GM21526 (cell line): Measurements from ENCODE around the gene TMEM72.
"Not testable (repeated sequence)": the region's sequence is repeated elsewhere in the genome, so short reads cannot be mapped to it uniquely, and the experiment has no call there.

Experiments
- ATAC-seq: cut with Tn5 transposase; IDR thresholded peaks from one replicate; pipeline ENCODE4 v1.9.1; 2021; ENCODE audit warnings: moderate library complexity; ENCODE audit not compliant: unreplicated experiment, low FRiP score

The TMEM72 gene

DNA sequence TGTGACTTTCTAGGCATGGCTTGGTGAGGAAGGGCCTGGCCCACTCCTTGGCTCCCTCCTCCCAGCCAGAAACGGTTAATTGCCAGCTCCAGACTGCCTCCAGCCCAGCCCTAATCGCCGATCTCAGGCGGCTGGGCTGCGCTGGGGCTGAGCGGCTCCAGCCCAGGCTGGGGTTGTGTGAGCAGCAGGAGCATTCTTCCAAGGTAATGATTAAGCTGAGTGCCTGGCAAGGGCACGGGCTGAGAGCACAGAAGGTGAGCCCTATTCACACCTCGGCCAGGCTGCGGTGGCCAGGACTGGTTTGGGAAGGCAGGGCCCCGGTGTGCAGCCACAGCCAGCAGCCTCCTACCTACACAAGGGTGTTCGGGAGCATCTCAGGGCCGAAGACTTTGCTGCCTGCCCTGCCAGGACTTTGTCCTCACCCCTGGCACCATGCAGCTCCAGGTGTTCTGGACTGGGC, at the start of gene TMEM72:
TMEM72 (plus strand) TSS at position 257 of the 460 bp plus-strand sequence; CDS start at position 433, 176 bp downstream.
- ATAC-seq = no peak

DNA sequence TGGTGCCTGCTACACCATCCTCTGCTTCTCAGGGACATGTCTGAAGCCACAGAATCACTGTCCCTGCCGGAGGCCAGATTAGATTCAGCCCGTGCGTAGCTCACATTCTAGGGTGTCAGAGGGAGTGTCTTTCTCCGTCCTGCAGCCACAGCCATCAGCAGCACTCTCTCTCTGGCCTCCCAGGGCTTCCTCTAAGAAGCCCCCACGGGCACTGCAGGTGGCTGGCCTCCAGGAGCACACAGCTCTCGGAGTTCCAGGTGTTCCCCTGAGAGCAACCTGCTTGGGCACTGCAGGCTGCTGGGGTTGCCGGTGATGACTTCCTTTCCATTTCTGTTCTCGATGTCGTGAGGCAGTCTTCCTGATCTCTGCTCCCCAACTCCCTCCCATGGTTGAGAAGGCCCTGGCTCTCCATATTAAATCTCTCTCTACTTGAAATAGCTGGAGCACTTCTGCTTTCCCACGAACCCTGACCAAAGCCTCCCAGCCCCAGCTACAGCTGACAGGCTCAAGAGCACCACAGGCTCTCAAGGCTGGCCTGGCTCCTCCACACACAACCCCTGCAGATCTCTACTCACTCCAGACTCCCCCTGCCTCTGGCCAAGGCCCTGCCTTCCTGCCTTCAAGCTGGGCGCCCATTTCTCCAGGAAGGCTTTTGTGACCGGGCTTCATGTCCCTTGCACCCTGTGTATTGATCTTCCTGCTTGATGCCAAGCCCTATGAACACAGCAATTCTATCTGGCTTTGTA, 49.0 kb upstream of the TMEM72 start:
- ATAC-seq = no peak

DNA sequence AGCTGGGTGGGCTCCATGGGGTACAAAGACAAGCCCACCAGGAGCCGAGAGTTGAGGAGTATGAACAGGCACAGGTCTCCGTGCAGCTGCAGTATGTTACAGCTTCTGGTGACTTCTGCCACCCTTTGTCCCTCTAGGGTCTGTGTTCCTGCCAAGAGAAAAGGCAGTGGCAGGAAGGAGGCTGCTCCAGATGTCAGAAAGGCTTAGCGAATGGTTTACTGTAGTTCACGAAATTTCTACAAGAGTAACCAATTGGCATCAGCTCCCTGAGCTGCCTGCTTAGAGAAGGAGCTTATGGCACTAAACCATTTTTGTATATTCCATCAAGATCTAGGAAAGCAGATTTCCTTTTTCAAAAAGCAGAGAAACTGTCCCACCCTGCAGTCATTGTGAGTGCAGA, 48.2 kb upstream of the TMEM72 start:
- ATAC-seq = no peak

DNA sequence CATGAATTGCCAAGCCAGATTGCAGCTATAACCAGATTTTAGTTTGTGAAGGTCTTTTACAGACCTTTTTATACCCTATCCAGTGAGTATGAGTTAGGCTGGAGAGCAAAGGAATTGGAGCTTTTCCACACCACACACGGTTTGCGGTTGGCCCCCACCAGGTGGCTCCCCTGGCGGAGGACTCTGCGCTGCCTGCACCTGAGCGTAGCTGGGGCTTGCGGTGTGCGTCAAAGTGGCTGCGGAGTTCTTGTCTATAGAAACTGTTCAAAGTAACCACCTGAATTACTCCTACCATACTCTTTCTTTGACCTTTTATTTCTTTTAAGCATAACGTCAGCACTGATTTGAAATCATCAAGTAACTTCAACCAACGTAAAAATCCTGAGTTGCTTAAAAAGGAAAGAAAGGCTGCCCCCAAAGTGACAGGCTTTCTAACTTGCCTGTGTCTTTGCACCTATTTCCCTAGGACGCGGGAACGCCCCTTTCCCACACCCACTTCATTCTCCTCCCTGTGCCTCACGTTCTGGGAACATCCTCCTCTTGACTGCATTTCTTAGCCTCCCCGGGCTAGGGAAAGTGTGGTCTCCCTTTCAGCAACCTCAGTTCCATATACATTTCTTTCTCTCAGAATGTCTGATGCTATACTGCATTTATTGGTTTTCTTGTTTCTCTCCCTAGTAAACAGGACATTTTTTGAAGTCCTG, 47.6 kb upstream of the TMEM72 start:
- no peak for ATAC-seq

DNA sequence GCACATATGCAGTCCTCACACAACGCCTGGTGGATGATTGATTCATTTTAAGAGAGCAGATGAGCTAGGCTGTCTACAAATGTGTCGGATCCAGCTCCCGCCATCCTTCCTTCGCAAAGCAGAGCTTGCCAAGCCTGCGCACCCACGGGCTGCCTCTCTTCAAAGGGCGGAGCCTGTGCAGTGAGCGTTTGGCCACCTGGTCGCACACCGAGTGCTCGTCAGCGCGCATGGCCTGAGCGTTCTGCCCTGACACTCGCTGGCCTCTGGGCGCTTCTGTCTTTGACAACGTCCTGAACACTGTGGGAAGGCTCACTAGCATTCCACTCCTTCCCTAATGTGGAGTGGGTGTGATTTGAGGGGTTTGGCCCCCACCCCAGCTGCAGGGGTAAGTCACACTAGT, 47.1 kb upstream of the TMEM72 start:
- ATAC-seq = no peak

DNA sequence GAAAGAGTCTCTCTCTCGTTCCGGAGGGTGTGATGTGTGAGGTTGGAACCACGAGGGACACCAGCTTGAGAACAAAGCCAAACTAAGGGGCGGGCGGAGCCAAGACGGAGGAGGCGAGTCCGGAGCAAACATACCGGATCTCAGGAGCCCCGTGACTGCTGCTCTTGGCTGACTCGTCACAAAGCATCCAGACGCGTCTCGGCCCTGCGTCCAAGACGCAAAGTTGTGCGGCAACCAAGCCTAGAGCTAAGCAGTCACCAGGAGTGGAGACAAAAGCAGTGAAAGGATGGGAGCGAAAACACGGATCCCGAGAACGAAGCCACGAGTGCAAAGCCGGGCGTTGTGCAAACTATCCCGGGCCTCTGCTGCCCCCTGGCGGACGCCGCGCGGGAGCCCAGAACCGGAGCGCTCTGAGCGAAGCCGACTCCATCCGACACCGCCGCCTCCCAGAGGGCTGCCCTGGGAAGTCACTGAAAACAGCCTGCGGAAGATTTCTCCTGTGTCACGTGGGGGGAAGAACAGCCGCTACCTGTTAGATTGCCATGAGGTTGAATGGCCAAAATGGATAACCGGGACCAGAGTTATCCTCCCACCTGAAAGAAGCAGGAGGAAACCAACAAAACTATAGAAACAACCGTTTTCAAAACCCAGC, 46.4 kb upstream of the TMEM72 start:
- ATAC-seq = peak; percentile 81

DNA sequence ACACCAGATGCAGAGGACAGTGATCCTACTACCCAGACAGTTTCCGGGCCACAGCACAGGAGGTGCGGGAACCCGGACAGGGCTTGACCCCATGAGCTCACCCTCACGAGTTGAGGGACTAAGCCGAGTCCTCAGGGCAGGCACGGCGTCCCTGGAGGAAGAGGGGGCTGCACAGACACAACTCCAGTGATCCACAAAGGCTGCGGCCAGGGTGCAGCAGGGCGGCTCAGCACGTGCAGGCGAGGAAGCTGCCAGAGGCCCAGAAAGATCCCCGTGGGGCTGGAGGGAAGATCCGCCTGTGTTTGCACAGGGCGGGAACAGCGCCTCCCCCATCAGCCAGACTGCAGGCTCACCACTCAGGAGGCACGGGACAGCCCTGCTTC, 45.9 kb upstream of the TMEM72 start:
- no peak for ATAC-seq

DNA sequence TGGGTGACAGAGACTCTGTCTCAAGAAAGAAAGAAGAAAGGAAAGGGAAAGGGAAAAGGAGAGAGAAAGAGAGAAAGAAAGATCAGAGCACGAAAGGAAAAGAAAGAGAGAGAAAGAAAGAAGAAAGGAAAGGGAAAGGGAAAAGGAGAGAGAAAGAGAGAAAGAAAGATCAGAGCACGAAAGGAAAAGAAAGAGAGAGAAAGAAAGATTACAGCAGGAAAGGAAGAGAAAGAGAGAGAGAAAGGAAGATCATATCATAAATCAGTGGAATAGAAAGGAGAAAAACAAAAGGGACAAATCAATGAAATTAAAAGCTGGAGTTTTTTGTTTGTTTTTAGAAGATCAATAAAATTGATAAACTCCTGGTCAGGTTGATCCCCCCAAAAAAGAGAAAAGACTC, 44.8 kb upstream of the TMEM72 start:
- not testable (repeated sequence) for ATAC-seq

DNA sequence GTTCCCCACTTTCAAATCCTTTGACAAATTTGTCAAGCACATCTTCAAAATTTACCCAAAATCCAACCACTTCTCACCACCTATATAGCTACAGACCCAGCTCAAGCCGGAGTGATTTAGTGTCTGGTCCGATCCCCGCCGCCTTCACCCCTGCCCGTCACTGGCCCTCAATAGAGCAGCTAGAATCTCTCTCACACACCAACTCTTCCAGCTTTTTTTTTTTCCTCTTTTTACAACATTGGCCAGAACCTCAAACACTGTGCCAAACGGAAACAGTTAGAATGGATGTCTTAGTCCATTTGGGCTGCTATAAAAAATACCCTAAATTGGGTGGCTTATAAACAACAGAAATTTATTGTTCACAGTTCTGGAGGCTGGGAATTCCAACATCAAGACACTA, 41.1 kb upstream of the TMEM72 start:
- no peak for ATAC-seq

DNA sequence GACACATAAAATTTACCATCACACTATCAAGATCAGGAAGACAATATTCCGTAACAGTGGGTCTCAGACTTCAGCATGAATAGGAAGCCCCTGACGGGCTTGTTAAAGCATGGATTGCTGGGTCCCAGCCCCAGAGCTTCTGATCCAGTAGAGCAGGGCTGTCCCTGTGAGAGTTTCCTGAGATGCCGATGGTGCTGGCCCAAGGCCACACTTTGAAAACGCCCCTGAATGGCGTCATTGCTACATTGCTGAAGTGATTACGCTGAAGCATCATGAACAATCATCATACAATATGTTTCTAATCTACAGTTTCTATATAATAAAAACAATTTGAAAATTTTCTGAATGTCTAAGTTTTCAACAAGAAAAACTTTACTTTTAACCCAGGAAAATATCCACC, 38.0 kb upstream of the TMEM72 start:
- no peak for ATAC-seq

DNA sequence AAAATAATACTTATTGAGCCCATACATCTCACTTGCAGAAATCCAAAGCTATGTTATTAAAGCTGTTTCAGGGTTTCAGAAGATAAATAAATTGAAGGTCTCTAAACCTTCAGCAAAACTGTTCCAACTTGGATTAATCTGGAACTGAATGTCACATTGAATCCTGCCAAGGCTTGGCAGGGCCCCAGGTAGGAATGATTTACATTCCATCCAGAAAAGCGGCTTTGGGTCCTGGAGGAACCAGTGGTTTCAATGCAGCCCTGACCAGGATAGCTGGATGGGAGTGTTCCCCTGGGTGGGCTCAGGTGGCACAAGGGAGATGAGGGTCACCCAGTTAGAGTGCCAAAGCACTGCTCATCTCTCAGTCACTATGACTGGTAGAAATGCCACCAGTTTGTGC, 37.0 kb upstream of the TMEM72 start:
- ATAC-seq = no peak

DNA sequence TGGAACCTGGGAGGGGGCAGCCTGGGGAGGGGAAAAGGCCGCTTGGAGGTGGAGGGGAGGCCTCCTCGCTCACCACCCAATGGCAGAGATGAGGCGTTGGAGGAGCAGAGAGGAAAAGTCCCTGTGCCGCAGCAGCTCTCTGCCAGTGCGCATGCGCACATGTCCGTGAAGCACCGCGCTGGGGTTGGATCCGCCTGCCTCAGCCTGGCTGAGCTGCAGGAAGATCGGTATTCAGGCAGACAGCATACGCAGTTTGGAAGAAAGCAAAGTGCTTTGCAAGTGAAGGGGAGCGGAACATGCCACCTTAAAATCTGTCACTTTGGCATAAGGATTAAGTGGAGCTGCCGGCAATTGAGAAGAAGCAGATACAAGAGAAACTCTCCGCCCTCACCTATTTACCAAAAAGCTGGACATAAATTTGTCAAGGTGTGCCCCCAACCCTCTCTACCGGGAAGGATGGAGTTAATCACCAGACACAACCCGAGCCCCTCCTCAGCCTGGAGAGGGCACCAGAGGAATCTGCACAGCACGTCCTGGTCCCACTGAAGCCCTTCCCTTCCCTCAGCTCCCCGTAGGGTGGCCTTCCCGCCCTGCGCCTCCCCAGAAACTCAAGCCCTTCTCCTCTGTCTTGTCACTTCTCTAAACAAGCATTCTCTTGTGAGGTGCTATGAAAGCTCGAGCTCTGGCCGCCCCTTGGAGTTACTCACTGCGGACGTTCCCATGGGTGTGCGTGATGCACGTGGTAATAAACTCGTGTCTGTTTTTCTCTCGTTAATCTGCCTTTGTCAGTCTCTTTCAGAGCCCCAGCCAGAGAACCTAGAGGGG, 32.2 kb upstream of the TMEM72 start:
- ATAC-seq = peak; percentile 76

DNA sequence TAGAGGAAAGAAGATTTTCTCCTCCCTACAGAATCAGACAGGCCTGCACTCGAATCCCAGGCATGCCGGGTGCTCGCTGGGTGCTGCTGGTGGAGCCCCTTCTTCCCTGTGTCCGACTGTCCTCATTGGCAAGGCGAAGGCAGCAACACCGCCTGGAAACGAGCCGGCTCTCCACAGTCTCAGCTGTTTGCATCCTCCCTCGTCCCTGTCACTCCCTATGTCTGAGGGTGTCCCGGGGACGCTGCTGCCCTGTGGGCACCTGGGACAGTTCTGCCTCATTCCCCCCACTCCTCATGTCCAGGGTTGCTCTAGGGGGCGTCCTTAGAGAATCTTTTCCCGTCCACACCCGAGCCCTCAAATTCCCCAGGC, 31.6 kb upstream of the TMEM72 start:
- no peak for ATAC-seq

DNA sequence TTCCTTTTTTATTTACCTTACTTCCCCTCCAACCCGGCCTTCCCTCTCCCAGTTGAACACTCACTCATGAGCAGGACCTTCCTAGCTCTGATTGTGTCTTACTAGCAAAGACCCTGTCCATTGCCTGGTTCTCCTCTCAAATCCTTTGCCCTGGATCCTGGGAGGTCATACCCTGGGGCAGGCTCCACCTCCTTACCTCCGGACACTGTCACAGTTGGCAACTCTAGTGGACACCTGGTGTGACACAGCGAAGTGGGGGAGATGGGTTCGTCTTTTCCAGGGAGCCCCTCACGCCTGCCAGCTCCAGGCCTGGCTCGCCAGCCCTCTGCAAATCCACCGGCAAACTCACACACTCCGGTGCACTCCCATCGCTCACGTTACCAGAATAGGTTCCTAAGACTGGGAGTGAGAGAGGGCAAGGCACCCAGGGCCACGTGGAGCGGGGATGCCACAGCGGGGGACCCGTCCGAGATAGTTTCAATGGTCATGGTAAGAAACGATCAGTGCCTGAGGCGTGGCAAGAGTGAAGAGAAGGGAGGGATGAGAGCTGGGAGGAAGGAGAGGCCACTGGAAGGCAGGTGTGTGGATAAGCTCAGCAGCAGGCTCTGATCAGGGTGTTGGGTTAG, 30.9 kb upstream of the TMEM72 start:
- ATAC-seq = no peak

DNA sequence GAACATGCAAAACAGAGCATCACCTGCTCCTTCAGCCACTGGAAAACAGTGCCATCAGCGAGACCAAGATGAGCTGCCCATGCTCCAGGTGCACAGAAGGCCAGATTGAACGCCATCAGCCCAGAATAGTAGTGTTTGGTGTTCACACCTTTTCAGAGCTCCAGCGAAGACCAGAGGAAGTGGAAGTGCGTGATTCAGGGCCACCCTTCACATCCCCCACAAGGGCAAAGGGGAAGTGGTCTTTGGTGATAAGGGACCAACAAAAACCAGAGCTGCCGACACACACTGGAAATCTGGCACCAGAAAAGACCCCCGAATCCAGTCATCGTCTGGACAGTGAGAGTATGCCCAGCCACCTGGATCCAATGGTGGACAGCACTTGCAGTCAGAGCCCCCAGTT, 29.5 kb upstream of the TMEM72 start:
- no peak for ATAC-seq

DNA sequence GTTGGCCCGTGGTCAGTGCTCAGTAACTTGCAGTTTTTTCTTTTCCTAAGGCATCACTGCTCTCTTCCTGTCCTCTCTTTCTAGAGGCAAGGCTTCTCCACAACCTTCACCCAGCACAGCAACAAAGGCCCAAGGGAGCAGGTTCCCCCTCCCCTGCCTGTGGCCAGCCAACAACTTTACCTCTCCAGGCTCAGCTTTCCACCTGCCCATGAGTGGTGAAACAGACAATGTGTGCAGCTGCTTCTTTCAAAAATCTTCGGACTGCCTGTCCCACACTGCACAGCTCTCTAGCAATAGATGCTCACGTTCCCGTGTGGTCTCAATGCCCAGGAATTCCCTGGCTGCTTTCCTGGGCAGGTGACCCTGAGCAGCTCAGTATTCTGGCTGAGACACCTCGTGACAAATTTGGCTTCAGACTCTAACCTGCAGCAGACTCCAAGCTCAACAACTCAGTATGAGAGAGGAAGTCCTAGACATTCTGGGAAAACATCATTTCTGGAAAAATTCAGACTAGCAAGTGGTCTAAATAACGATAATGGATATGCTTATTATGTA, 28.9 kb upstream of the TMEM72 start:
- no peak for ATAC-seq

DNA sequence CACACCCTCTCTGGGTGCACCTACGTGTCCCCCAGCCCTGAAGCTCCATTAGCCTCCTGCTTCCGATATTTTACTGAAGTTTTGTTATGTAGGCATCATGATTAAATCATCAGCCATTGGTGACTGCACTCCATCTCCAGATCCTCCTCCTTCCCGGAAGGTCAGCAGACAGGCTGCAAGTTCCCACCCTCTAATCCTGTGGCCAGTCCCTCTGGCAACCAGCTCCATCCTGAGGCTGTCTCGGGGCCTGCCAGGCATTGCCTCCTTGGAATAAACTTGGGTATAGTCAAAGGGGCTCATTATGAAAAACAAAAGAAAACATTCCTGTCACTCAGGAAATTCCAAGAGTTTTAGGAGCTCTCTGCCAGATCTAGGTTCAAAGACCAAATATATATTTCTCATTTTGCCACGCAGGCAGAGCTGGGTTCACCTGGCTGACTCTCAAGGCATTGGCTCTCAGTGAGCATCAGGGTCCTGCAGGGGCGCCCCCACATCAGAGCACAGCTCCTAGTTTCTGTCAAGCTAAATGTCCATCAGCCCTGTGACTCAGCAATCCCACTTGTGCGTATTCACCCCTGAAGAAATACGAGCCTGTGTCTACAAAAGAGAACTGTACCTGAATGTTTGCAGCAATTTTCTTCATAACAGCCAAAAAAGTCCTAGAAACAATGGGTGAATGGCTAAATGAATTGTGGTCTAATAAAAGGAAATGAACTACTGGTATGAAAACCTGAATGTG, 27.4 kb upstream of the TMEM72 start:
- ATAC-seq = no peak

DNA sequence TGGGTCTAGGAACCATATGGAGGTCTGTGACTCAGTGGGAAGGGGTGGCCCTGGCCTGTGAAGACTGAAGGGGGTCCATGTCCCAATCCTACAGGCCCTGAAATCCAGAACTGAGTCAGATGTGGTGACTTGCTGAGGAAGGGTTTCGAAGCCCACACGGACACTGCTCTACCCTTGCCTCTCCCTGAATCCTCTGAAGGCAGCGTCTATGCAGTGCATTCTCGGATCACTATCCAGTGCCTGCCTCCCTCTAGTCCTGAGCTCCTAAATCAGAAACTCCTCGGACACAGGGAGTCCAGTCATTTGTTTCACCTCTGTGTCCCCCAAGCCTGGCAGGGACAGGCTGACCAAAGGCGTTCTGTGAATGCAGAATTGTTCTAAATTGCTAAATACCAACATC, 25.4 kb upstream of the TMEM72 start:
- no peak for ATAC-seq

DNA sequence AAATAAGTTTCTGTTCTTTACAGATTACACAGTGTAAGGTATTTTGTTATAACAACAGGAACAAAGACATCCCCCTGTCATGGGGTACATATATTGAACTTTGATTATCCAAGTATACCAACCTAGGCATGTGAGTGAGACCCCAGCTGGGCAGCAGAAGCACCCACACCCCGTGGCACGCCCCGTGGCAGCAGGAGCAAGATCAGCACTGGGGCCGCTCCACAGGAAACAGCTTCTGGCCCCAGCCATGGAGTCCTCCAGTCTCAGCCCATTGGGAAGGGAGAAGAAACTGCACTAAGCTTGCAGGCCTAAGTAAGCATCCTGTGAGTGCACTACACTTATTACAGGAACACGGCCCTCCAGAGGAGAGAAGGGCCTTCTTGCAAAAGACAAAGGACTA, 24.2 kb upstream of the TMEM72 start:
- ATAC-seq = no peak
